HG02885 (cell line): ENCODE measurements around the gene SPRYD3.

Experiments used
- ATAC-seq: cut with Tn5 transposase; IDR thresholded peaks from one replicate; pipeline ENCODE4 v1.9.1; 2021; ENCODE audit warnings: mild to moderate bottlenecking; ENCODE audit not compliant: unreplicated experiment, poor library complexity

Gene SPRYD3

GRCh38 chr12:53053218-53054111 lies 25.7 kb downstream of the SPRYD3 start:
- no peak for ATAC-seq

GRCh38 chr12:53052419-53053217 lies 26.6 kb downstream of the SPRYD3 start:
- ATAC-seq: no peak

GRCh38 chr12:53051881-53052412 lies 27.2 kb downstream of the SPRYD3 start:
- no peak for ATAC-seq

- ATAC-seq: no peak
Observed at GRCh38 chr12:53051058-53051880, 27.9 kb downstream of the SPRYD3 start.

GRCh38 chr12:53050426-53051057 lies 28.6 kb downstream of the SPRYD3 start:
- ATAC-seq: no peak

- no peak for ATAC-seq
Observed at GRCh38 chr12:53049571-53050318, 29.4 kb downstream of the SPRYD3 start, which contains the start of gene TNS2. TNS2 (plus strand) TSS chr12:53050065; CDS start chr12:53050186, 121 bp downstream.

- ATAC-seq: no peak
Observed at GRCh38 chr12:53048780-53049401, 30.3 kb downstream of the SPRYD3 start.

- no peak for ATAC-seq
Observed at GRCh38 chr12:53048033-53048779, 31.0 kb downstream of the SPRYD3 start.

- ATAC-seq: peak; percentile 75
Observed at GRCh38 chr12:53047221-53048032, 31.8 kb downstream of the SPRYD3 start.

- ATAC-seq: peak; percentile 38
Observed at GRCh38 chr12:53046655-53047220, 32.5 kb downstream of the SPRYD3 start.

GRCh38 chr12:53045696-53046045 lies 33.5 kb downstream of the SPRYD3 start:
- ATAC-seq: no peak

GRCh38 chr12:53044896-53045695 lies 34.1 kb downstream of the SPRYD3 start:
- ATAC-seq: no peak

- no peak for ATAC-seq
Observed at GRCh38 chr12:53044052-53044581, 35.1 kb downstream of the SPRYD3 start.

GRCh38 chr12:53042607-53043454 lies 36.4 kb downstream of the SPRYD3 start:
- no peak for ATAC-seq

- no peak for ATAC-seq
Observed at GRCh38 chr12:53039851-53040250, 39.3 kb downstream of the SPRYD3 start.
